NCI-H1694 treated with DMSO at 0.1 percent for 48 hours (cell line): Measurements from ENCODE around the gene HEATR3.

Source experiments
- DNase-seq: peaks from one replicate; lab custom pipeline; 2025; lab: John Stamatoyannopoulos, UW

The HEATR3 gene

GRCh38 chr16:50056226-50056625 is 9.5 kb upstream of the HEATR3 start:
- DNase-seq, result no peak

DNA sequence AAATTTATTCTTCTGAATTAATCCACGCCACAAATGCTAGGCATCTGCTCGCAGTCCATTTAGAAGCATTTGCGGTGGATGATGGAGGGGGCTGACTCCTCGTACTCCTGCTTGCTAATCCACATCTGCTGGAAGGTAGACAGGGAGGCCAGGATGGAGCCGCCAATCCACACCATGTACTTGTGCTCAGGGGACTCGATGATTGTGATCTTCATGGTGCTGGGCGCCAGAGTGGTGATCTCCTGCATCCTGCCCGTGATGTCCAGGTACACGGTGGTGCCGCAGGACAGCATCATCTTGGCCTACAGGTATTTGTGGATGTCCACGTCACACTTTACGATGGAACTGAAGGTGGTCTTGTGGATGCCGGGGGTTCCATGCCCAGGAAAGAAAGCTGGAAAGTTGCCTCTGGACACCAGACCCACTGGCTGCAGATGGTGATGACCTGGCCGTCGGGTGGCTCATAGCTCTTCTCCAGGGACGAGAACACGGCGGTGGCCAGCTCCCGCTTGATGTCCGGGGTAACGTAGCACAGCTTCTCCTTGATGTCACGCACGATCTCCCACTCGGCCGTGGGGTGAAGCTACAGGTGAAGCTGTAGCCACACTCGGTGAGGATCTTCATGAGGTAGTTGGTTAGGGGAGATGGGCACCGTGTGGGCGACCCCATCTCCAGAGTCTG is 7.5 kb upstream of the HEATR3 start:
- DNase-seq, result no peak

- DNase-seq, result no peak
These were observed 6.7 kb upstream of the HEATR3 start for GRCh38 chr16:50059111-50059510.

GRCh38 chr16:50059669-50060068 is 6.1 kb upstream of the HEATR3 start:
- no peak for DNase-seq

GRCh38 chr16:50061326-50061725 is 4.4 kb upstream of the HEATR3 start:
- DNase-seq, result no peak

- DNase-seq, result no peak
These were observed 538 bp upstream of the HEATR3 start for GRCh38 chr16:50065241-50065623.

DNA sequence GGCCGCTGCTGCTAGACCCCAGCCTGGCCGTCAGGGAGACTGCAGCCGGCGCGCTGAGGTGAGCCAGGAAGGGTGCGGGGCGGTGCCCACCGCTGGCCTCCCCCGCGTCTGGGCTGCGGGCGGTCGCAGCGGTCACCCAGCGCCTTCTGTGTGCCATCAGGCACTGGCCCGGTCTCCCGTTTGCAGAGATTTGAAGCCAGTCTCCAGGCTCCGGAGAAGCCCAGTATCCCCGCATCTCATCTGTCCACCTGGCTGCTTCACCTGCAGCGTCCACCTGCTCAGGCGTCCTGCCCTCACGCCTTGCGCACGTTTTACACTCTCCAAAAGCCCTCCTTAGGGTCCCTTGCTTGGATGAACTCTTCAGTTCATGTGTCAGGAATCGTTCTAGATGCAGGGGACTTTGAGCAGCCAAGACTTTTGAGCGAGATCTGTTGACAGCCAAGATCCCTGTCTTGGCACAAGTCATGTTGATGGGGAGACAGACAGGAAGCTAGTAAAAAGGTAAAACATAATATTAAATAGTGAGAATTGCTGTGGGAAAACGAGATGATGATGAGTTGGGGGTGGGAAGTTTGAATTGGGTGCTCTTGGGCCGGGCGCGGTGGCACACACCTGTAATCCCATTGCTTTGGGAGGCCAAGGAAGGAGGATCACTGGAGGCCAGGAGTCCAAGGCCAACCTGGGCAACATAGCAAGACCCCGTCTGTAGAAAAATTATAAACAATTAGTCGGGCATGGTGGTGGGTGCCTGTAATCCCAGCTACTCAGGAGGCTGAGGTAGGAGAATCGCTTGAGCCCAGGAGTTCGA is 916 bp downstream of the HEATR3 start:
- no peak for DNase-seq

DNA sequence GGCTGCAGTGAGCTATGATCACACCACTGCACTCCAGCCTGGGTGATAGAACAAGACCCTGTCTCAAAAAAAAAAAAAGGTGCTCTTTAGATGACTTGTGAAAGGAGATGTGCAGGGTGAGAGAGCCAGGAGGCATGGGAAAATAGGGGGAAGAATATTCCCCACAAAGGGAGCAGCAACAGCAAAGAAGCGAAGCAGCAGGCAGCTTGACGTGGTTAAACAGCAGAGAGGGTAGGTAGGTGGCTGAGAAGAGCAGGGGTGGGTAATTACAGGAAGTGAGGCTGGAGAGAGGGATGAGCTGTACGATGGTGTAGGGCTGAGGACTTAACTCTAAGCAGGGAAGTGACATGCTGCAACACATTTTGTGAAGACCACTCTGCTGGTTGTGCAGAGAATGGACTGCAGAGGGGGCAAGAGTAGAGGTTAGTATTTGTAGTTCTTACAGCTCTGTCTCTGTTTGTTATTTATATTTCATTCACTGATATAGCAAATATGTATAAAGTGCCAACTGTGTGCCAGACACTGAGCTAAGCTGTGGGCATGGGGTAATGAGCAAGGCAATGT is 1.6 kb downstream of the HEATR3 start:
- DNase-seq, result peak; percentile 39

GRCh38 chr16:50068550-50068949 is 2.8 kb downstream of the HEATR3 start:
- DNase-seq, result no peak

- DNase-seq, result no peak
These were observed 3.3 kb downstream of the HEATR3 start for GRCh38 chr16:50069060-50069459.

- DNase-seq, result no peak
These were observed 5.4 kb downstream of the HEATR3 start for GRCh38 chr16:50071075-50071671.

GRCh38 chr16:50072730-50073129 is 7.0 kb downstream of the HEATR3 start:
- DNase-seq, result no peak

DNA sequence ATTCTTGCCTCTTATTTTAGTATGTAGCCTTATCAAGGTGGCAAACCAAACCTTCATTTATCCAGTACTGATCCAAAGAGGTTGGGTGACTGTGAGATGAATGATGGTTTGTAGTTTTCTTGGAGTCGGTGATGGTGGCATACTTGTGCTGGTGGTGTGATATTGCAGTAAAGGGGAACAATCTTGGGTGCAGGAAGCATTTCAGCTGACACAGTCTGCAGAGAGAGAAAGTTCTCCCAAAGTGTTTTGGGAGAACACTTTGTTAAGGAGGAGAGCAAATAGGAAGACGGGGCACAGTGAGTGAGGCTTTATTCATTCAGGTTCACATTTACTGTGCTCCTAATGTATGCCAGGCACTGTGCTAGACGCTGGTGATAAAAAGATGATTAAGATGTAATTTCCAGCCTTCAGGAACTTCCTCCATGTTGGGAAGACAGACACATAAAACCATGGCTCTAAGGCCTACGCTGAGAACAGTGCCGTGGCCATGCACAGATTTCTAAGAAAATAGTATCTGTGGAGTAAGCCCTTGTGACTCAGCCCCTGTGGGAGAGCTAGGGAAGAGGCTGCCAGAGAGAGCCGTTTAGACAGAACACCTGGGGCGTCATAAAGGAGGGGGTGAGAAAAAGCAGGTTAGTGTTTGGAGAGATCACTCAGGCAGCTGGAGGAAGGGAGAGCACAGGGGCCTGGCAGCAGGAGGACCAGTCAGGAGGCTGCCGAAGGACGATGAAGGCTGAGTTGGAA is 13.8 kb downstream of the HEATR3 start:
- no peak for DNase-seq

GRCh38 chr16:50081428-50082018 is 15.8 kb downstream of the HEATR3 start:
- DNase-seq, result no peak

DNA sequence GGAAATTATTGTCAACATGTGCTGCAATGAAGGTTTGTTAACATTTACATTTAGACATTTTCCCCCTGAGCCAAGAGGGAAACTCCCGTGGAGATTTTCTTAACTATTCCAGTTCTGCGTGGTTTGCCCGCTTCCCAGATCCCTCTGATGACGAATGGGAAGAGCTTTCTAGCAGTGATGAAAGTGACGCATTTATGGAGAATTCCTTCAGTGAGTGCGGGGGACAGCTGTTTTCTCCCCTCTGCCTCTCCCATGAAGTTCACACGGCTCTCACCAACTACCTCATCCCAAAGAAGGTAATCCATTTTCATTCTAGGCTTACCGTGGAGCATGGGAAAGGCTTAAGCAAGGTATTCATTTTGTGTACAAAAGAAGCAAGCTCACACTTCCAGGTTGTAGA is 18.2 kb downstream of the HEATR3 start:
- no peak for DNase-seq

GRCh38 chr16:50086176-50086575 is 20.4 kb downstream of the HEATR3 start:
- DNase-seq, result no peak

DNA sequence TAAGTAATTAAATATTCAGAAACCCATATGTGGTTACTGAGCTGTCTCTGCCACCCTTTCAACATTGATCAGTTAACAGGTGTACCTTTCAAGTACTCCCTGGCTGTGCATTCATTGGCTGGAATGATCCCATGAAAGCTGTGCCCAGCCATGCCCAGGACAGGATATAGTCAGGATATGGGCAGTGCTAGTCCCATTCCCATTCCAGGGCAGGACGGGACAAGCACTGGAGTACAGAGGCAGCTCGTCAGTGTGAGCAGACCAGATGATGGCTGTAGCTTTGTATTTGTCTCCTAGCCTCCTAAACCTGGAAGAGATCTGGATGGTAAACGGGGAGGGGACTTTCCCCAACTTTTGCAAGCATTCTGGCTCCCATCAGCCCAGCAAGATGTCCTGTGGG is 22.5 kb downstream of the HEATR3 start:
- no peak for DNase-seq

DNA sequence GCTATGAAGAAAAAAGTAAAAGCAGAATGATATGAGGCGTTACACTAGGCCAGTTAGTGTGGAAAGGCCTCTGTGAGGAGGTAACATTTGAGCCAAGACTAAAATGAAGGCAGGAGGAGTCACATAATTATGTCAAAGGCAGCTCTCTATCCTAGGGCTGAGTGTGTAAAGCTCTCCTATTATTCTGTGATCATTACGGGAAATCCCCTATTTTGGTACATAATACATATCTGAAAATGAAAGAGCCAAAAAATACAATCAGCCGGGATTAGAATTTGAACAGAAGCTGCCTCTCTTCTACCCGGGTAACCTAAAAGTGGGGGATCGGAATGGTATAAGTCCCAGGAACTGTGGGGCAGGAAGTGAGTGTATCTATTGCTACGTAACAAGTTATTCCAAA is 27.1 kb downstream of the HEATR3 start:
- DNase-seq, result no peak

DNA sequence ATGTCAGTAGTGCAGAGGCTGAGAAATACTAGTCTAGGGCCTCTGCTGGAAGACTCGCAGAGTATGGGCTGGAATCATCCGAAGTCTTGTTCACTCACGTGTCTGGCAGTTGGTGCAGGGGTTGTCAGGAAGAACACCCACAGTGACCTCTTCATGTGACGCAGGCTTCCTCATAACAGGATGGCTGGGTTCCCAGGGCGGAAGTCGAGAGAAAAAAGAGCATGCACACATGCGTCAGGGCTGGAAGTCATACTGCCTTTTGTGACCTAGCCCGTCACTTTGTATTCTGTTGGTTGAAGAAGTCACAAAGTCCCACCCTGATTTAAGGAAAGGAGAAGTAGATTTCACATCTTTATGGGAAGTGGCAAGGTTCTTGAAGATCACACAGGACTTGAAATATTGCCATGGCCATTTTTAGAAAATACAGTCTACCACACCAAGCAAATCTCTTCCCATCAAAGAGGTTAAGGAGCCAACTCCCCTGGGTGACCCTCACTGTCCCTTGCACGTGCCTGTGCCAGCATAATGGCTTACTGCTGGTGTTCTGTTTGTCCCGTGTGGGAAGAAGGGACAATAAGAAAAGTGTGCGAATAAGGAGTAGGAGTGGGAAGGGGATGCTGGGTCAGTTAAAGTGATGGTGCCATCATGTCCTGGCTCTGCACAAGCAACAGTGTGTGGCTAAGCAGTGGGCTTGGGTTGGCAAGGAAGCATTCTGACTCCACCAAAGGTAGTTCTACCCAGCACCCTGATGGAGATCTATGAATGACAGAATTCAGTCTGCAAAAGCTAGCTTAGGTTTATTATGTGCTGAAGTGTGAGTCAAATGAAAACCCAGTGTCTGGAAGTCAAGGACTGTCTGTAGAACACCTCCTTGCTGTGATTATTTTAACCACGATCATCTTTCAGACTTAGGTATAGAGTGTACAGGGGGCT is 28.1 kb downstream of the HEATR3 start:
- no peak for DNase-seq

GRCh38 chr16:50096791-50097190 is 31.0 kb downstream of the HEATR3 start:
- DNase-seq, result no peak
